ENCODE data around the gene ZDHHC1.
"Not testable (repeated sequence)": the region's sequence is repeated elsewhere in the genome, so short reads cannot be mapped to it uniquely, and the experiment has no call there.

The ZDHHC1 gene

DNA sequence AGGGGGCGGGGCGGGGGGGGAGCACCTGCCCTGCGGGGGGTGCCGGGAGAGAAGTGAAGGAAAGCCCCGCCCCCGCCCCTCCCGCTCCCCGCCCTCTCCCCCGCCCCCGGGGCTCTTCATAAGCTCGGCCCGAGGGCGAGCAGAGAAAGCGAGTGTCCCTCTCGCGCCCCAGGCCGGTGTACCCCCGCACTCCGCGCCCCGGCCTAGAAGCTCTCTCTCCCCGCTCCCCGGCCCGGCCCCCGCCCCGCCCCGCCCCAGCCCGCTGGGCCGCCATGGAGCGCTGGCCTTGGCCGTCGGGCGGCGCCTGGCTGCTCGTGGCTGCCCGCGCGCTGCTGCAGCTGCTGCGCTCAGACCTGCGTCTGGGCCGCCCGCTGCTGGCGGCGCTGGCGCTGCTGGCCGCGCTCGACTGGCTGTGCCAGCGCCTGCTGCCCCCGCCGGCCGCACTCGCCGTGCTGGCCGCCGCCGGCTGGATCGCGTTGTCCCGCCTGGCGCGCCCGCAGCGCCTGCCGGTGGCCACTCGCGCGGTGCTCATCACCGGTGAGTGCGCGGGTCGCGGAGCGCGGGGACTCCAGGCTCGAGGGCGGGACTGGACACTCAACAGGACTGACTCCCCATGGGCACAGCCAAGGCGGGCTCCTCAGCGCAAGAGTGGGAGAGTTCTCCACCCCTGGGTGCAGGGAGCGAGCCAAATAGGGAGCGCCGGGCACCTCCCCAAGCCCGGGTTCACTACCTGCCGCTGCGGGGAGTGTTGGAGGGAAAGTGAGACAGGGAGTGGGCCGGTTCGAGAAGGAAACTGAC, 14.9 kb upstream of the ZDHHC1 start, which contains the start of gene HSD11B2:
Gene HSD11B2, plus strand, starts transcription at position 145 of the 798 bp plus-strand sequence. Its CDS starts 128 bp downstream, at position 273.
- DNase-seq (ENCODE audit: low spot score), result peak; percentile 89

DNA sequence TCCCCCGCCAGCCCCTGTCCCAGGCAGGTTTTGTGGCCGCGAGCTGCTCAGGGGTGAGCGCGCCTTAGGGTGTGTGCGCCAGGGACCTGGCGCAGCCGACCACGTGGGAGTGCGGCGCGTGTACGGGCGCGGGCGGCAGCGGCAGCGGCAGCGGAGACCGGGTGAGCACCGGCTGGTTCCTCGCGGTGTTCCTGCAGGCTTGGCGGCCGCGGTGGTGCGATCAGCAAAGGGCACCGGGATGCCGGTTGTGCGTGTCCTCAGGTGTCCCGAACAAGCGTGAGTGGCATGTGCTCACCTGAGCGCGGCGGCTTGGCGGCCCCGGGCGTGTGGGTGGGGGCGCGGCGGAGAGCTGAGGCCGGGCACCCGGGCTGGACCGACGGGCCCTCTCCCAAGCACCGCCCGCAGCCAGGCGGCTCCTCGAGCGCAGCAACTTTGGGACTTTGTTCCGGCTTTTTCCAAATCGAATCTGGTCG, 14.3 kb upstream of the ZDHHC1 start:
- DNase-seq (ENCODE audit: low spot score), result peak; percentile 41

DNA sequence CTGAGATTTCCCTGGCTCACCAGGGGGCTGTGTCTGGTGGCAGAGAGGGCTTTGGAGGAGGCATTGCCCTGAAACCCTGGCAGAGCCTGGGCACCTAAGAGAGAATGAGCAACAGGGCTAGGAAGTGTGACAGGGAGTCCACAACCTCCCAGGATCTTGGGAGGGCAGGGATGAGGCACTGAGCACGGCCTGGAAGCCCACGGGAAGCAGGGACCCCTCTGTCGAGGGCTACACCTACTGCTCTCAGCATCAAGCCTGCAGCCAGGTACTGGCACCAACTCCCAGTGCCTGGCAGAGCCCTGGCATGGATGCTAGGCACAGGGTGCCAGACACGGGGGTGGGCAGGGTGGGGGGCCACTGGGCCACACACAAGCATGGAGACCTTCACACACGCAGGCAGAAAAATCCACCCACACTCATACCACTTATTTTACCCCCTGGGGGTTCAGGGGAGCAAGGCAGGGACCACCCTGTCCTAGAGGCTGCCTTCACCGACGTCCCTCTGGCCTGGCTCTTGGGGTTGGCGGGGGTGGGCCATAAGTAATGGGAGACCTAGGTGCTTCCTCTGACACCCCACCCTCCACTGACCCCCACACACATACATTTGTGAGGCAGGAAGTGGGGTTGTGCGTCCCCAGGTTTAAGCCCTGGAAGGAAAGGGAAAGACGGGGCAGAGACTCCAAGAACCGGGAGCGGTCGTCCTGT, 13.7 kb upstream of the ZDHHC1 start:
- DNase-seq (ENCODE audit: low spot score), result no peak

DNA sequence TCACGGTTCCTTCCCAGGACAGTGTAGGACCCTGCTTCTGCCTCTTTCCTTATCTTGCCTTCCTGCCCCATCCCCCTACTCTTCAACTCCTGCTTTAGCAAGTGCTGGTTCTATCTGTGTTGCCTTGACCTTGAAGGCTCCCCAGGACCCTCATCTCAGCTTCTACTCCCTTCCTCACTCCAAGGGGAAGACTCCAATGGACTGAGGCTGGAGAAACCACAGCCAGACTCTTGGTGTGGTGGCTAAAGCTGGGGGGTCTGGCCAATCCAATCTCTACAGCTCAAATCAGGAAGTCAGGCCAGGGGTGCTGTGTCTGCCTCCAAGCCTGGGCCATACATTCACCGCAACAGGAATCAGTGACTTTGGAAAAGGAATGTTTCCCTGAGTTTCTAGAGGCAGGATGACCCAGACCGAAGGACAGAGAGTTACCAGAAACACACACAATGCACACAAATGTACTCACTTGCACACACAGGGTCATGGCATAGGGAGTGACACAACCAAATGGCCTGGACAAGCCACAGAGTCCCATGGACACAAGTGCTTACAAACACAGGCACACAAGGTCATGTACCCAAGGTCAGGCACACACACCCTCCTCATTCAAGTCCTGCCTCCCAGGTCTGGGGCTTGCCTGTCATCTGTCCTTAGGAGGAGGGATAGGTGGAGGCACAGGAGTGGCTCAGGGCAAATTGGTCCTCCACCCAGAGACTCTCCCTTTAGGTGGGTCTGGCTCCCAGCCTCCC, 12.9 kb upstream of the ZDHHC1 start:
- no peak for DNase-seq (ENCODE audit: low spot score)

DNA sequence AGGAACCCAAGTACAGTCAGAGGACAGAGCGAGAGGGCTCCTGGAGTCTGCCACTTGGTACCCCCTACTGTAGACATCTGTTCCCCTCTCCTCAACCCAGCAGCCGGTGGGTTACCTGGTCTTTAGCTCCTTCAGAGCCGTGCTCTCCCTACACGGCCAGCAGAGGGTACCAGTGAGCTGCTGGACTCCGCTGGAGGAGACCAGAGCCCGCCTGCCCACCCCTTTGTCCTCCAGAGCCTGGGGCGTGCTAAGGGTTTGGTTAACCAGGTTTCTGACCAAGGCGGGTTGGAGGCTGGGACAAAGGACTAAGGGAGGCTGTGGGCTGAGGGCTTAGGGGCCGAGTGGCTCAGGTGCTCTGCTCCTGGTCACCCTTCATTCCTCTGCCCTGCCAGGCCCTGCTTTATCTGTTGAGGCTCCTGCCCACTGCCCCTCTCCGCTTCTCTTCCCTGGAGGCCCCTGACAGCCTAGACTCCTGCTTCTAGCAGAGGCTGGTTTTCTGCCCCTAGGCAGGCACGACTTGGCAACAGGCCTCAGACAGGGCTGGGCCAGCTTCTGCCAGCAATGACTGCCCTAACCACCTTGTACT, 12.0 kb upstream of the ZDHHC1 start:
- DNase-seq (ENCODE audit: low spot score), result peak; percentile 91

DNA sequence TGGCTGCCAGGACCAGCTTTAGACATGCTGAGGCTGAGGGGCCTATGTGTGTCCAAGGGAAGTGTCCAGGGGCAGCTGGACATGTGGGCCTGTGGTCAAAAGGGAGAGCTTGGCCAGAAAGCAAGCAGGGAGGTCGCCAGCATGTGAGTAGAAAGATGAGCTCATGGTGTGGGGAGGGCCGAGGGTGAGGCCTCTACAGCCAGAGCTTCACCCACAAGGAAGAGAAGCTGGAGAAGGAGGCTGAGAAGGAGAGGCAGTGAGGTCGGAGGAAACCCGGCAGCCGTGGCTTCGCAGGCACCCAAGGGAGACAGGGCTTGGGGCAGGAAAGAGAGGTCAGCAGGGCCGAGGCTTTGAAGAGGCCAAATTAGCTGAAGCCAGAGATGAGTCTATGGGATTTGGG, 10.7 kb upstream of the ZDHHC1 start:
- no peak for DNase-seq (ENCODE audit: low spot score)

DNA sequence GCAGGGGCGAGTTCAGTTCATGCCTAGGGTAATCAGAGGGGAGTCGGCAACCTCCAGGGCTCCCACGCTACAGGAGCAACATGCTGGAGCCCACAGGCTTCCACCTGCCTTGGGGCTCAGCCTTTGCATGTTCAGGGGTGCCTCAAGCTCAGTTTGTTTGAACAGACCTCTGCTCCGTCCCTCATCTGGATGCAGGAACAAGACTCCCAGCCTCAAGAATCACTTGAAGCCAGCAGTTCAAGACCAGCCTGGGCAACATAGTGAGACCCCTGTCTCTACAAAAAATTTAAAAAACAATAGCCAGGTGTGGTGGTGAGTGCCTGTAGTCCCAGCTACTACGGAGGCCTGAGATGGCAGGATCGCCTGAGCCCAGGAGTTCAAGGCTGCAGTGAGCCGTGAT, 9.7 kb upstream of the ZDHHC1 start:
- DNase-seq (ENCODE audit: low spot score), result no peak

DNA sequence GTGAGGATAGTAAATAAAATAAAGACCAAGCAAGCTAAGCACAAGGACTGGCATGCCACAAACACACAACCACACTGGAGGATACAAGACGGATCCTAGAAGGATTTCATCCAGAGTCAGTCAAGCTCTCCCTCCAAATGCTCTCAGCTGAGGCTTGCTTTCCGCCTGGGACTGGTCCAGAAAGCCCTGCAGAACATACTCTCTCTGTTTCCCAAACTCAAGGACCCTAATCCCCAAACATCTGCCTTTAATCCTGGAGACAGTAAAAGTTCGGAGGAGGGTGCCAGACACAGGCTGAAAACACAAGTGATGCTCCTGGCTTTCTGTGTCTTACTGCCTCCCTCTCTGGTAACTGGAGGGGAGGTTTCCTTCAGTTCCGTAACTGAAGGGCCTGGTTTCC, 9.3 kb upstream of the ZDHHC1 start:
- no peak for DNase-seq (ENCODE audit: low spot score)

DNA sequence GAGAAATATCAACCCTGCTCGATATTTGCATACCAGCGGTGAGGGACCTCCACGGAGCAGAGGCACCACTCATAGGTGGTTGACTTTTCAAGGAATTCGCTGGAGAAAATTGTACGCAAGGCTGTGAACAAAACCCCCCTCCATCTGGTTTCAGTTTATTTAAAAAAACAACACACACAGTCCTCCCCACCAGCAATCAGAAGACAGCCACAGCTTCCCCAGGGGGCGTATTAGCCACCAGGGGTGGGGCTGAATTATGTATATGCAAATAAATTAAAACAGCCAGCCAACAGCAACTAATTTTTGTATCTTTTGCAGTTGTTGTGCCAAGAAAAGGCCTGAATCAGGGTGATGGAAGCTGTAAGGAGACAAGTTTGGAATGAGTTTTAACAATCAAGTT, 8.8 kb upstream of the ZDHHC1 start:
- DNase-seq (ENCODE audit: low spot score), result no peak

DNA sequence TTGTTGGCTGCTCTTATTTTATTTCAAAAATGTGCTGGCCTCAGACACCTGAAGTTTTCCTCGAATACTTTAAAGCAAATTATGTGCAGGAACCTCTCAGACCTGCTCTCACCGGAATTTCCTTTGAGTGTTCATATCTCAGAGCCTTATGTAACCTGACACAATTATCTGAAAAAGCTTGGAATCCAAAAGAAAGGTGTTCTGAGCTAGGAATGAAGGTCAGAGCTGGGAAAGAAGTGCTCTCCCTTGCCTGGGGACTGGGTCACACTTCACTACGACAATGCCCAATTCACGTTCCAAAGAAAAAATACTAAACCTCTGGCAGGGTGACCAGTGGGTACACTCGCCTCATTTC, 8.0 kb upstream of the ZDHHC1 start:
- no peak for DNase-seq (ENCODE audit: low spot score)

DNA sequence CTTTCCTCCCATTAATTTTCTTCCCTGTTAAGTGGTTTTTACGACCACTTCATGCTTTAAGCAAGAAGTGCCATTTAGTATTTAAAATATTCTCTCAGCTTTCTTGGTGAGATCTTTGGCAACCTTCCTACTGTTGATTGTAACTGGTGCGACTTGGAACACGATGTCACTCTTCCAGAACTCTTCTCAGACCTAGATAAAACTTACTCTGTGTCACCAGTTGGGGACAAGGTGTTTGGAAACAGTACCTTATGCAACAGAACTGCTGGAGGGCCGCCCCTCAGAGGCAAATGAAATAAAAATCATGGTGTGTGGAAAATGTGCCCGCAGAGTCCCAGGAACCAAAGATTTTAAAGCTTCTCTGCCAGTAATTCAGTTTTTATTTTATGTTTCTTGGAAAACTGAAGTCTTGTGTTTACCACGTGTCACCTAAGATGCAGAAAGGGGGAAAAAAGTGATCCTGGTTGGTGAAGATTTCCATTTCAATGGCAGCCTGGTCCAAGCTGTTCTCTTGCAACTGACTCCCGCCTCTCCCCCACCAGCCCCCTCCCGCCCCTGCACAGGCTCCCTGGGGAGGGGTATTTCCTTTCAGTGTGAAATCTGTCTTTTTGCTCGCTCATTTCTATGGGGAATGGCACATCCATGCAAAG, 7.5 kb upstream of the ZDHHC1 start:
- no peak for DNase-seq (ENCODE audit: low spot score)

DNA sequence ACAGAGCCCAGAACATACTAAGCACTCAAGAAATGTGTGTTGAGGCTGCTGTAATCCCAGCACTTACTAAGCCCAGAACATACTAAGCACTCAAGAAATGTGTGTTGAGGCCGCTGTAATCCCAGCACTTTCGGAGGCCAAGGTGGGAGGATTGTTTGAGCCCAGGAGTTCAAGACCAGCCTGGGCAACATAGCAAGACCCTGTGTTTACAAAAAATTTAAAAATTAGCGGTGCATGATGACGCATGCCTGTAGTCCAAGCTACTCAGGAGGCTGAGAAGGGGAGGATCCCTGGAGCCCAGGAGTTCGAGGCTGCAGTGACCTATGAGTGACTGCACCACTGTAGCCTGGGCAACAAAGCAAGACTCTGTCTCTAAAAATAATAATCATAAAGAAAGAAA, 6.7 kb upstream of the ZDHHC1 start:
- no peak for DNase-seq (ENCODE audit: low spot score)

DNA sequence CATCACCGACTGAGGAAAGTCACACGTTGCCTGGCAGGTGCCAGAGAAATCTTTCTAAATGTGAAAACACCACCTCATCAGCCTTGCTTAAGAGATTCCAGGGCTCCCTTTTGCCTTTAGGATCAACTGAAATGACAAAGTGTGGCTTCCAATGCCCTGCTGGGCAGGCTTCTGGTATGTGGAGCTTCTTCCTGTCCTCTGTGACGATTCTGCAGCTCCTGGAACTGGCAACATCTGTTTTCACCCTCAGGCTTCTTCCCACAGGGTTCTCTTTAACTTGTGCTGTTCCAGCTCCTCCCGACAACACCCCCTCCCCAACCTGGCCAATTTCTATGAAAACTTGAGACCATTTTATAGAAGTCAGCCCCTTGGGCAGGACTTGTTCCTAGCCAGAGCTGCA, 4.8 kb upstream of the ZDHHC1 start:
- DNase-seq (ENCODE audit: low spot score), result no peak

DNA sequence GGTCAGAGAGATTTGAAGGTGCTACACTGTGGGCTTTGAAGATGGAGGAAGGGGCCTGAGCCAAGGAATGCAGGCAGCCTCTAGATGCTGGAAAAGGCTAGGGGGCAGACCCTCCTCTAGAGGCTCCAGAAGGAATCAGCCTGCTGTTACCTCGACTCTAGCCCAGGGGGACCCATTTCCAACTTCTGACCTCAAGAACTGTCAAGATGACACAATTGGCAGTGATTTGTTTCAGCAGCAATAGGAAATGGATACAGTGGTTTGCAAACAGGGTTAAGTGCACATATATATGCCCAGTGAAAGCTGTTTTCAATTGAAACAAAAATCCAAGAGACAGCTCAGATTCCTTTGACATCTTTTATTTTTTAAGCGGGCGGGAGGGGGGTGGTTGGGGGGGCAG, 3.7 kb upstream of the ZDHHC1 start:
- no peak for DNase-seq (ENCODE audit: low spot score)

DNA sequence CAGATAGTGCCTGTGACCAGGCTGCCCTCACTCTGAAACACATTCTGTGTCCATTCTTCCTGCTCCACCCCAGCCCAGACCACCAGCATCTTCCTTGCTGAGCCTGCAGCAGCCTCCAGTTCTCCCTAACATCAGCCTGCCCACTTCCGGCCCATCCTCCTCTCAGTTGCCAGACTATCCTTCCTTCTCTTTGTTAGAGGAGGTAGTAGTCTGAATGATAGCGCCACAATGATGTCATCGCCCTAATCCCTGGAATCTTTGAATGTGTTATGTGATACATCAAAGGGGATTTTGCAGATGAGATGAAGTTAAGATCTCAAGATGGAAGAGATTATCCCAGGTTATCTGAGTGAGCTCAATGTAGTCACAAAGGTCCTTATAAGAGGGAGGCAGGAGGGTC, 3.2 kb upstream of the ZDHHC1 start:
- DNase-seq (ENCODE audit: low spot score), result no peak

DNA sequence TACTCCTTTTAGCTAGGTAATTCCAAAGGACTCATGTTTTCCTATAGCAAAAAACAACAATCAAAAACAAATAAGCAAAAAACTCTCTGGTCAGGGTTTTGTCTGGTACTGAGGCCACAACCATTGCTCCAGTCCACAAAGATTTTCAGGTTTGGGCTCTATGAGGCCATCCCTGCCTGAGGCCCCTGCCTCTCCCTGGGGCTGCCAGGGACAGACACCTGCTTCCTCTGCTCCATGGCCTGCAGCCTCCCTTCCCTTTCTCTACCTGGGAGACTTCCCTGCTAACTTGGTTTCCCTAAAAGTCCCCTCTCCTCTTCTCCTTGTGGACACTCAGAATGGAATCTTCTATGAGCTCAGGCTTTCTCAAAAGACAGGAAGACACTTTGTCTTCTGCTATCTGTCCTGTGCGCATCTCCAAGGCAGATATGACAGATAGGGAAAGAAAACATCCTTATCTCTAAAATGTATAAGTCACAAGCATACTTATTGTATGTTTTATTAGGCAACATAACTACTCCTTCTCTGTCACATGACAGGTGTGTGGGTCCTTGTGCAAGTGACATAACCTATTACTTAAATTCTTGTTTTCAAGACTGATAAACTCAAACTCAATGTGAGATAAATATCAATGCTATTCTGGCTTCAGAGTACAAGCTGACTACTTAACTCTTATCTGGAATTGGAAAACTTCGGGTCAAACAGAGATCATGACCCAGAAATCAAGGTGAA, 1.2 kb upstream of the ZDHHC1 start:
- no peak for DNase-seq (ENCODE audit: low spot score)

DNA sequence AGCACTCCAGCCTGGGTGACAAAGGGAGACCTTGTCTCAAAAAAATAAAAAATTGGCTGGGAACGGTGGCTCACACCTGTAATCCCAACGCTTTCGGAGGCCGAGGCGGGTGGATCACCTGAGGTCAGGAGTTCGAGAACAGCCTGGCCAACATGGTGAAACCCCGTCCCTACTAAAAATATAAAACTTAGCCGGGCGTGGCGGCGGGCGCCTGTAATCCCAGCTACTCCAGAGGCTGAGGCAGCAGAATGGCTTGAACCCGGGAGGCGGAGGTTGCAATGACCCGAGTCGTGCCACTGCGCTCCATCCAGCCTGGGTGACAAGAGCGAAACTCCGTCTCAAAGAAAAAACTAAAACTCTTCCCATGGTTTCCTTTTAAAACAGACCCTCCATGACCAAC, 856 bp downstream of the ZDHHC1 start:
- DNase-seq (ENCODE audit: low spot score), result not testable (repeated sequence)

DNA sequence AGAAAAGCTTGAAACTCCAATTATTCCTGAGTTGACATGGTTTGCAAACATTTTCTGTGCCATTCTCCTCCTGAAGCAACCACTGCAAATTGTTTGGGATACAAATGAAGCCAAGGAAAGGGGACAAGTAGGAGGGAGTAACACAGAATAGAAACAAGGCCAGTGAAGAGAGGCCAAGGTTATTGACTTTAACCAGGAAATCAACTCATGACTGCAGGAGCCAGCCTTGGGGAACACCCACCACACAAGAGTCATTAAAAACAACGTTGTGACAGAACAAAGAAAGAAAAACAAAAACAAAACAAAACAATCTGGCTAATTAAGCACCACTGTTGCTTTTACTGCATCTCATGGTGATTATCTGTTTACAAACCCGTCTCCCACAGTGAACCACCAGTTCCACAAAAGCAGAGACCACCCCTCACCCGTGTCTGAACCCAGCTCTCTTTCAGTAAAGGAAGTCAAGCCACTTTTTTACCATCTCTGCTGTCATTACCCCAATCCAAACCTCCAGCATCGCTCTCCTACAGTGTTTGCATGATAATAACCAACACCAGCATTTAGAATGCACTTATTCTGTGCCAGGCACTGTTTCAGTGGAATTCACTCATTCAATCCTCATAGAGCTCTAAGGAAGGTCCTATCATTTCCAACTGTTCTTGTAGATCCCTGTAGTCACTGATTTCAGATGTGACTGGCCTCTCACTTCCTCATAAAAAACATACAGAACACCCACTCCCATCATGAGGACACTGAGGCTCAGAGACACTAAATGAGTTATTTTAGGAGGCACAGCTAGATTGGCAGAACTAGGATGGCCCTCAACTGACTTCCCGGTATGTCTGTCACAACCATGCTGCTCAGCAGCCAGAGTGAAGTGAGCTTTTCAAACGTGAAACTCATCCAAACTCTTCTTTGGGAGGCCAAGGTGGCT, 2.0 kb downstream of the ZDHHC1 start:
- DNase-seq (ENCODE audit: low spot score), result no peak

DNA sequence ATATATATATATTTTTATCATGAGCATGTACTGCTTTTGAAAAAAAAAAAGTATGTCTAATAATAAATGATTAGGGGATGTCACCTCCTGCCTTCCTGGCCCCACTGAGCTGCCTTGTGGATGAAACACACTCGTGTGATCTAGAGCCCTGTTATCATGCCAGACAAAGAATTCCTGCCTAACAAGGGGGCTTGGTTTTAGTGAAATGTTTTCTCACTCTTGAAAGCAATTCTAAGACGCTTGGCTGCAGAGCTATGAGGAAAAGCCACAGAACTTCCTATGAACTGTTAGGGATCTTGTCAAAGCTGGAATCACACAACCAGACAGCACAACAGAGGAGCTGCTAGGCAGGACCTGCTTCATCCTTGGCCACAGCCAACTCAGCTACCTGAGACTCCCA, 4.0 kb downstream of the ZDHHC1 start:
- DNase-seq (ENCODE audit: low spot score), result no peak

DNA sequence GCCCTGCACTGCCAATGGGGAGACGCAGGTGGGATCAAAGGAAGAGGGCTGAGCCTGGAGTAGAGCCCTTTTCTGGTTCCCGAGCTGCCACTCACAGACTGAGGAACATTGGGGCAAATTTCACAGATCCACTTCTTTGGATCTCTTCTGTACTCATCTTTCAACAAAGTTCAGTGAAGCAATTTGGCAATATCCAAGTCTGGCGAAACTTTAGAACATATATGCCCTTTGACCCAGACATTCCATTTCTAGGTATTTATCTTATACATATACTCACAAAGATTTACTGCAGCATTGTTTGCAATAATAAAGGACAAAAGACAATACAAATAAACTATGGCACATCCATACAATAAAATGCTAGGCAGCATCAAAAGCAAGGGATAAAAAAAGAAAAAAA, 4.9 kb downstream of the ZDHHC1 start:
- DNase-seq (ENCODE audit: low spot score), result no peak

Data from HuH-7 (cell line).